Small intestine (tissue), 7 donors: ENCODE results near the gene N4BP2L2. TPM values are rescaled to one million over a fixed set of nuclear protein-coding genes. Genes with fewer than 3 reads are reported as not detected.

Experiments used
- DNase-seq, 2 donors: peaks; one replicate each; pipeline versions ENCODE4 v3.0.0 to v3.0.0-alpha.2; 2013
- FAIRE-seq: peaks from 2 replicates; lab custom pipeline; 2012; peaks lifted over from hg19 to GRCh38; lab: Jason Lieb, UNC
- H3K27ac ChIP-seq, 3 donors: one replicate each; pipeline ENCODE4 v1.5.1; 2013; ENCODE audit warnings: low read length in 2 of 3, mild to moderate bottlenecking in 2 of 3, control low read depth in 1 of 3, inconsistent platforms in 1 of 3, low read depth in 1 of 3, moderate library complexity in 1 of 3
- H3K27me3 ChIP-seq, 3 donors: one replicate each; pipeline ENCODE4 v1.6.1; 2013; ENCODE audit warnings: low read length in 3 of 3, inconsistent platforms in 1 of 3; ENCODE audit not compliant: control insufficient read depth in 3 of 3, insufficient read depth in 3 of 3
- H3K36me3 ChIP-seq, 3 donors: one replicate each; pipeline ENCODE4 v1.6.1; 2013; ENCODE audit warnings: low read length in 3 of 3, inconsistent platforms in 1 of 3, low read depth in 1 of 3, mild to moderate bottlenecking in 1 of 3, moderate library complexity in 1 of 3; ENCODE audit not compliant: control insufficient read depth in 3 of 3, insufficient read depth in 2 of 3
- H3K4me1 ChIP-seq, 3 donors: one replicate each; pipeline ENCODE4 v1.6.1; 2013; ENCODE audit warnings: low read length in 2 of 3, inconsistent platforms in 1 of 3, low read depth in 1 of 3, mild to moderate bottlenecking in 1 of 3, moderate library complexity in 1 of 3; ENCODE audit not compliant: control insufficient read depth in 3 of 3, insufficient read depth in 2 of 3
- H3K4me3 ChIP-seq, 3 donors: one replicate each; pipeline ENCODE4 v1.5.1; 2013; ENCODE audit warnings: low read length in 3 of 3, control low read depth in 1 of 3, inconsistent platforms in 1 of 3, low read depth in 1 of 3, mild to moderate bottlenecking in 1 of 3, moderate library complexity in 1 of 3
- H3K9me3 ChIP-seq, 2 donors: one replicate each; pipeline ENCODE4 v1.6.1; 2013; ENCODE audit warnings: low read depth in 1 of 2, low read length in 1 of 2; ENCODE audit not compliant: control insufficient read depth in 2 of 2, insufficient read depth in 1 of 2
- WGBS, 3 donors: extraction: QIAGEN DNeasy Blood & Tissue Kit; methylation state at CpG; one replicate each; pipeline ENCODE4 v1.1.7; 2013; 5-methylcytosine and 5-hydroxymethylcytosine counted together
- polyA plus RNA-seq, 4 donors: library from polyadenylated mRNA; stranded (reverse) in 3 of 4; unstranded in 1 of 4; fragments of 200-250 nt in 3 of 4; fragments of 120-200 nt in 1 of 4; gene quantifications; one replicate each; pipeline versions ENCODE4 v1.2.1 to v1.2.3, GENCODE V29; 2013
- donor health status: healthy with polysubstance abuse.
- donor health status: control.
- donor health status: control.
- donor health status: Bipolar disorder and iron deficiency.
- donor health status: healthy.

The N4BP2L2 gene
- polyA plus RNA-seq, 4 donors = 31.9 to 168 (median 39.8) TPM

- 52 to 82% (median 65%) methylated on average over 1 of the region's 1 CpG for WGBS, 3 donors
- no peaks in the 10 kb centered on the region for H3K9me3 ChIP-seq
- FAIRE-seq = no peak
Observed at GRCh38 chr13:32497589-32497988, 41.0 kb downstream of the N4BP2L2 start.

DNA sequence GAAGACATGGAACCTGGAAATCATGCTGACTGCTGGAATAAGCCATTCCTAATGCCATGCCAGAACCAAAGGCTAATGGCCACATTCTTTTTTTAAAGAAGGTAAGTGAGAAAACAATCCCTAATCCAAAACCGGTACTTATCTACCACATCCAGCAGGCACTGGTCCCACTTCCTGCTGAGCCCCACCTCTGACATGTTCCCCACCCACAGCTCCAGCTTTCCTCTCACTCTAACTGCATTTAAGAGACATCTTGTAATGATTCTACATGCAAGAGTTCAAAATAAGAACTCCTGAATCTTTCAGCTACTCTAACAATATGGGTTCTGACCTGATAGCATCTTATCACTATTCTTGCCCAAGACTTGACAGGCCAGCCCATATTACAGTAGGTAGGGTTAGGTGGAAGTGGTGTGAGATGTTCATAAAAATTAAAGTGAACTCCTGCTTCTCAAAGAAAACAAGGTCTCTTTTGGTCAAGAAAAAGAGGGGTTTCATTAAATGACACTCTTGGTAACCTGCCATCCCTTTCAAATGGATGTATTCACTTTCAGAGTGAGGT lies 41.9 kb downstream of the N4BP2L2 start:
- no peaks in the 10 kb centered on the region for H3K9me3 ChIP-seq
- no peaks in the 10 kb centered on the region for H3K27me3 ChIP-seq
- no peaks in the 10 kb centered on the region for H3K4me1 ChIP-seq
- no peak overlapping the region for H3K27ac ChIP-seq
- no peak overlapping the region for H3K4me3 ChIP-seq
- DNase-seq = no peak
- WGBS, 3 donors = 24 to 41% (median 29%) methylated on average over 1 of the region's 1 CpG
- peaks cover 0 to 2% (median 0%) of the 10 kb centered on the region in 3 donors for H3K36me3 ChIP-seq
- no peak for FAIRE-seq

More at GRCh38 chr13:32497589-32497988, 41.0 kb downstream of the N4BP2L2 start:
- DNase-seq = no peak
- Histone ChIP-seq H3K4me3 (no peak overlapping the region), H3K4me1 (no peaks in the 10 kb centered on the region), H3K36me3 (peaks cover 0 to 2% (median 0%) of the 10 kb centered on the region in 3 donors), H3K27ac (no peak overlapping the region), H3K27me3 (no peaks in the 10 kb centered on the region)

- Histone ChIP-seq H3K27me3 (no peaks in the 10 kb centered on the region), H3K36me3 (peaks cover 0 to 2% (median 0%) of the 10 kb centered on the region in 3 donors), H3K9me3 (no peaks in the 10 kb centered on the region), H3K27ac (no peak overlapping the region), H3K4me3 (no peak overlapping the region), H3K4me1 (no peaks in the 10 kb centered on the region)
- no peak for DNase-seq
- WGBS, 3 donors = 94 to 100% (median 97%) methylated on average over 4 of the region's 4 CpGs
- no peak for FAIRE-seq
Observed at GRCh38 chr13:32495841-32496240, 42.8 kb downstream of the N4BP2L2 start.

- WGBS, 3 donors = 83 to 89% (median 86%) methylated on average over 5 of the region's 5 CpGs
- Histone ChIP-seq H3K36me3 (peaks cover 0 to 2% (median 0%) of the 10 kb centered on the region in 3 donors), H3K4me3 (no peak overlapping the region), H3K27ac (no peak overlapping the region), H3K4me1 (no peaks in the 10 kb centered on the region), H3K27me3 (no peaks in the 10 kb centered on the region), H3K9me3 (no peaks in the 10 kb centered on the region)
- DNase-seq (no peak), FAIRE-seq (no peak)
Observed at GRCh38 chr13:32495429-32495828, 43.2 kb downstream of the N4BP2L2 start.

- H3K36me3 ChIP-seq = peaks cover 0 to 2% (median 0%) of the 10 kb centered on the region in 3 donors
- no peaks in the 10 kb centered on the region for H3K9me3 ChIP-seq
- no peak overlapping the region for H3K27ac ChIP-seq
- no peaks in the 10 kb centered on the region for H3K4me1 ChIP-seq
- H3K27me3 ChIP-seq = no peaks in the 10 kb centered on the region
- 95 to 100% (median 97%) methylated on average over 1 of the region's 1 CpG for WGBS, 3 donors
- no peak for FAIRE-seq
- no peak for DNase-seq
- H3K4me3 ChIP-seq = no peak overlapping the region
Observed at GRCh38 chr13:32491028-32491427, 47.6 kb downstream of the N4BP2L2 start.

GRCh38 chr13:32476892-32477291 lies 61.7 kb downstream of the N4BP2L2 start:
- H3K36me3 ChIP-seq = peaks cover 0 to 2% (median 0%) of the 10 kb centered on the region in 3 donors
- no peaks in the 10 kb centered on the region for H3K4me1 ChIP-seq
- no peak overlapping the region for H3K27ac ChIP-seq
- no peak for DNase-seq
- H3K27me3 ChIP-seq = no peaks in the 10 kb centered on the region
- H3K4me3 ChIP-seq = no peak overlapping the region
- FAIRE-seq = no peak
- no peaks in the 10 kb centered on the region for H3K9me3 ChIP-seq
- WGBS, 3 donors = 95 to 97% (median 96%) methylated on average over 5 of the region's 5 CpGs

DNA sequence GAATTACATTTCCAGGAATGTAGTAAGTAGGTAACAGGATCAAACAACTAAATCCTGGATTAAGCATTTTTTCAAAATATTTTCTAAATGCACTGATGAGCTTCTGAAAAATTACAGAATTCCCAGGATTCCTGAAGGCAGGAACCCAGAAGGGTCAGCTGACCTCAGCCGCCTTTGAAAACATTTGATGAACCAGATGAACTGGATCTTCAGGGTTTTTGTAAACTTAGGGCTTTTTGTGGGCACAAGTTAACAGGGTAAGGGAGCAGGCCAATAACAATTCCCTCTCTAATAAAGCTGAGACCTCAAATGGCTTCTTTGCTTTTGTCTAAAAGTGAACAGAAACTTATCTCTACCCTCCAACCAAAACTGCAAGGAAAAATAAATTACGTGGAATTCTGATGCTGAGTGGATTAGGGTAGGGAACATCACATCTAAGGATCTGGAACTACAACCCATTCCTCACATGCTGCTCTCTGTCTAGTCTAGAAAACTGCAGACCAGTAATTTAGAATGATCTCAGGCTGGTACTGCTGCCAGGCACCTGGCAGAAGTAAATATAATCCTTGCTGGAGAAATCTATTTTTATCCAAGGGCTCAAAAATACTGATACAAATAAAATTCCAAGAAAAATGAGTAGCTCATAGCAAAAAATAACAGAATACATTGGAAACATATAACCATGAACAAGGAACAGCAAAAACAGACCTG lies 62.4 kb downstream of the N4BP2L2 start:
- WGBS, 3 donors = 90 to 94% (median 91%) methylated on average over 2 of the region's 2 CpGs
- Histone ChIP-seq H3K4me1 (no peaks in the 10 kb centered on the region), H3K9me3 (no peaks in the 10 kb centered on the region), H3K27me3 (no peaks in the 10 kb centered on the region), H3K27ac (no peak overlapping the region), H3K36me3 (peaks cover 0 to 2% (median 0%) of the 10 kb centered on the region in 3 donors), H3K4me3 (no peak overlapping the region)
- DNase-seq (no peak), FAIRE-seq (no peak)

DNA sequence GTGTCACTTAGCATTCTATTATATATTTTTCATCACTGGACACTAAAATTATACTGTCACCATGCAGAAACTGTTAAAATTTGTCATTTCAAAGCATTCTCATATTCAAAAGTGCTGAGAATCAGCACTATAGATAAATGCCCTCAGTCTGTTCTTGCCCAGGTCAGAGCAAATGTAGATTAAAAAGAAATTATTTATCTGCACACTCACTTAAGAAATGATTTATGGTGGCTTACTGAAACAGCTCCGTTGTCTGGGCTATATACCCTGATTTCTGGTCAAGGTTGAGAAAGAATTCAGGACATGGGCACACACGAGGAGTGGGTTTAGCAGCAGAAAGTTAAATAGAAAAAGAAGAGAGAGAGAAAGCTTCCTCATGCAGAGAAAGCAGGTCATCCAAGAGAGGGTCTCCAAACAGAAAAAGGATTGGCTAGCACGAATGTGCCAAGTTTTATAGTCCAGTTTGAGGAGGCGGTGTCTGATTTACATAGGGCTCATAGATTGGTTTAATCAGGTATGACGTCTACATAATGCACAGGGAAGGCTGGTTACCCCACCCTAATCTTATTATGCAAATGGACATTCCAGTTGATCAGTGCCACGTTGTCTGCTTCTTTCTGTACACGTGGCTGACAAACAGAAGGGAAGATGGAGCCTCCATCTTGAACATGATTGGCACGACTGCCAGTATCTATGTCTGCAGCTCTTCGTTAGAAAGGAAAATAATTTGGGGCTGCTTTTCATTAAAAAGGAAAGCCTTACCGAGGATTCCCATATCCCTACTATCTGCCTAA lies 63.4 kb downstream of the N4BP2L2 start:
- DNase-seq (no peak), FAIRE-seq (no peak)
- Histone ChIP-seq H3K9me3 (no peaks in the 10 kb centered on the region), H3K4me3 (no peak overlapping the region), H3K4me1 (no peaks in the 10 kb centered on the region), H3K27me3 (no peaks in the 10 kb centered on the region), H3K36me3 (peaks cover 0 to 2% (median 0%) of the 10 kb centered on the region in 3 donors), H3K27ac (no peak overlapping the region)
- WGBS, 3 donors = 64 to 83% (median 81%) methylated on average over 10 of the region's 10 CpGs
